ENCODE results near the gene CHD5. TPM values are rescaled to one million over a fixed set of nuclear protein-coding genes. Genes with fewer than 3 reads are reported as not detected.
A peak's percentile ranks its signal among the peaks of the same experiment; 100 is the strongest.

CHD5 gene
- polyA plus RNA-seq, 4 donors: 0.28 to 1.8 (median 0.67) TPM; not detected in 1

- peaks cover 0 to 3% (median 0%) of the 10 kb centered on the region in 3 donors for H3K4me1 ChIP-seq (ENCODE audit: control insufficient read depth in 3 of 3, insufficient read depth in 2 of 3, low read depth in 1 of 3, low read length in 2 of 3)
- no peaks in the 10 kb centered on the region for H3K36me3 ChIP-seq (ENCODE audit: control insufficient read depth in 3 of 3, insufficient read depth in 2 of 3, low read depth in 1 of 3, low read length in 3 of 3)
- no peak for FAIRE-seq
- H3K27ac ChIP-seq (ENCODE audit: low read depth in 1 of 3, low read length in 2 of 3): no peak overlapping the region
- H3K4me3 ChIP-seq (ENCODE audit: low read depth in 1 of 3, low read length in 3 of 3): no peak overlapping the region
- DNase-seq: no peak
- no peaks in the 10 kb centered on the region for H3K27me3 ChIP-seq (ENCODE audit: control insufficient read depth in 3 of 3, insufficient read depth in 3 of 3, low read length in 3 of 3)
- WGBS, 3 donors: 71 to 81% (median 72%) methylated on average over 7 of the region's 7 CpGs
- H3K9me3 ChIP-seq (ENCODE audit: control insufficient read depth in 2 of 2, insufficient read depth in 1 of 2, low read depth in 1 of 2, low read length in 1 of 2): no peaks in the 10 kb centered on the region
Observed at GRCh38 chr1:6130596-6130995, 49.5 kb downstream of the CHD5 start.

- H3K27me3 ChIP-seq (ENCODE audit: control insufficient read depth in 3 of 3, insufficient read depth in 3 of 3, low read length in 3 of 3): no peaks in the 10 kb centered on the region
- H3K36me3 ChIP-seq (ENCODE audit: control insufficient read depth in 3 of 3, insufficient read depth in 2 of 3, low read depth in 1 of 3, low read length in 3 of 3): no peaks in the 10 kb centered on the region
- FAIRE-seq (no peak), DNase-seq (no peak)
- WGBS, 3 donors: 81 to 87% (median 83%) methylated on average over 11 of the region's 11 CpGs
- H3K4me3 ChIP-seq (ENCODE audit: low read depth in 1 of 3, low read length in 3 of 3): no peak overlapping the region
- peaks cover 0 to 3% (median 0%) of the 10 kb centered on the region in 3 donors for H3K4me1 ChIP-seq (ENCODE audit: control insufficient read depth in 3 of 3, insufficient read depth in 2 of 3, low read depth in 1 of 3, low read length in 2 of 3)
- no peak overlapping the region for H3K27ac ChIP-seq (ENCODE audit: low read depth in 1 of 3, low read length in 2 of 3)
- no peaks in the 10 kb centered on the region for H3K9me3 ChIP-seq (ENCODE audit: control insufficient read depth in 2 of 2, insufficient read depth in 1 of 2, low read depth in 1 of 2, low read length in 1 of 2)
Observed at GRCh38 chr1:6130036-6130435, 50.1 kb downstream of the CHD5 start.

- no peaks in the 10 kb centered on the region for H3K36me3 ChIP-seq (ENCODE audit: control insufficient read depth in 3 of 3, insufficient read depth in 2 of 3, low read depth in 1 of 3, low read length in 3 of 3)
- no peaks in the 10 kb centered on the region for H3K27me3 ChIP-seq (ENCODE audit: control insufficient read depth in 3 of 3, insufficient read depth in 3 of 3, low read length in 3 of 3)
- peak in 1 of 2 donors; percentile 19 for DNase-seq
- FAIRE-seq: no peak
- H3K4me1 ChIP-seq (ENCODE audit: control insufficient read depth in 3 of 3, insufficient read depth in 2 of 3, low read depth in 1 of 3, low read length in 2 of 3): peaks cover 0 to 3% (median 0%) of the 10 kb centered on the region in 3 donors
- no peak overlapping the region for H3K27ac ChIP-seq (ENCODE audit: low read depth in 1 of 3, low read length in 2 of 3)
- no peak overlapping the region for H3K4me3 ChIP-seq (ENCODE audit: low read depth in 1 of 3, low read length in 3 of 3)
- WGBS, 3 donors: 53 to 78% (median 64%) methylated on average over 9 of the region's 9 CpGs
- H3K9me3 ChIP-seq (ENCODE audit: control insufficient read depth in 2 of 2, insufficient read depth in 1 of 2, low read depth in 1 of 2, low read length in 1 of 2): no peaks in the 10 kb centered on the region
Observed at GRCh38 chr1:6129313-6129712, 50.8 kb downstream of the CHD5 start.

GRCh38 chr1:6128276-6129081, 51.6 kb downstream of the CHD5 start:
- H3K36me3 ChIP-seq (ENCODE audit: control insufficient read depth in 3 of 3, insufficient read depth in 2 of 3, low read depth in 1 of 3, low read length in 3 of 3): no peaks in the 10 kb centered on the region
- DNase-seq (no peak), FAIRE-seq (no peak)
- WGBS, 3 donors: 90 to 96% (median 93%) methylated on average over 30 to 34 of the region's 34 CpGs
- no peak overlapping the region for H3K27ac ChIP-seq (ENCODE audit: low read depth in 1 of 3, low read length in 2 of 3)
- no peaks in the 10 kb centered on the region for H3K27me3 ChIP-seq (ENCODE audit: control insufficient read depth in 3 of 3, insufficient read depth in 3 of 3, low read length in 3 of 3)
- H3K9me3 ChIP-seq (ENCODE audit: control insufficient read depth in 2 of 2, insufficient read depth in 1 of 2, low read depth in 1 of 2, low read length in 1 of 2): no peaks in the 10 kb centered on the region
- H3K4me3 ChIP-seq (ENCODE audit: low read depth in 1 of 3, low read length in 3 of 3): no peak overlapping the region
- peaks cover 0 to 3% (median 0%) of the 10 kb centered on the region in 3 donors for H3K4me1 ChIP-seq (ENCODE audit: control insufficient read depth in 3 of 3, insufficient read depth in 2 of 3, low read depth in 1 of 3, low read length in 2 of 3)

GRCh38 chr1:6127587-6128163, 52.4 kb downstream of the CHD5 start:
- Histone ChIP-seq H3K4me3 (ENCODE audit: low read depth in 1 of 3, low read length in 3 of 3) (no peak overlapping the region), H3K4me1 (ENCODE audit: control insufficient read depth in 3 of 3, insufficient read depth in 2 of 3, low read depth in 1 of 3, low read length in 2 of 3) (peaks cover 0 to 3% (median 0%) of the 10 kb centered on the region in 3 donors), H3K36me3 (ENCODE audit: control insufficient read depth in 3 of 3, insufficient read depth in 2 of 3, low read depth in 1 of 3, low read length in 3 of 3) (no peaks in the 10 kb centered on the region), H3K27me3 (ENCODE audit: control insufficient read depth in 3 of 3, insufficient read depth in 3 of 3, low read length in 3 of 3) (no peaks in the 10 kb centered on the region), H3K27ac (ENCODE audit: low read depth in 1 of 3, low read length in 2 of 3) (no peak overlapping the region), H3K9me3 (ENCODE audit: control insufficient read depth in 2 of 2, insufficient read depth in 1 of 2, low read depth in 1 of 2, low read length in 1 of 2) (no peaks in the 10 kb centered on the region)
- DNase-seq: peak; percentile 80 to 89
- no peak for FAIRE-seq
- 10 to 21% (median 12%) methylated on average over 27 to 41 of the region's 41 CpGs for WGBS, 3 donors

GRCh38 chr1:6126521-6127067, 53.5 kb downstream of the CHD5 start:
- FAIRE-seq (no peak), DNase-seq (peak in 1 of 2 donors; percentile 19)
- whole genome bisulfite sequencing, 3 donors: 54 to 83% (median 65%) methylated on average over 16 of the region's 16 CpGs
- H3K27me3 ChIP-seq (ENCODE audit: control insufficient read depth in 3 of 3, insufficient read depth in 3 of 3, low read length in 3 of 3): no peaks in the 10 kb centered on the region
- no peaks in the 10 kb centered on the region for H3K9me3 ChIP-seq (ENCODE audit: control insufficient read depth in 2 of 2, insufficient read depth in 1 of 2, low read depth in 1 of 2, low read length in 1 of 2)
- H3K36me3 ChIP-seq (ENCODE audit: control insufficient read depth in 3 of 3, insufficient read depth in 2 of 3, low read depth in 1 of 3, low read length in 3 of 3): no peaks in the 10 kb centered on the region
- peaks cover 0 to 3% (median 0%) of the 10 kb centered on the region in 3 donors for H3K4me1 ChIP-seq (ENCODE audit: control insufficient read depth in 3 of 3, insufficient read depth in 2 of 3, low read depth in 1 of 3, low read length in 2 of 3)
- no peak overlapping the region for H3K4me3 ChIP-seq (ENCODE audit: low read depth in 1 of 3, low read length in 3 of 3)
- H3K27ac ChIP-seq (ENCODE audit: low read depth in 1 of 3, low read length in 2 of 3): no peak overlapping the region

- DNase-seq: no peak
- no peaks in the 10 kb centered on the region for H3K9me3 ChIP-seq (ENCODE audit: control insufficient read depth in 2 of 2, insufficient read depth in 1 of 2, low read depth in 1 of 2, low read length in 1 of 2)
- no peaks in the 10 kb centered on the region for H3K36me3 ChIP-seq (ENCODE audit: control insufficient read depth in 3 of 3, insufficient read depth in 2 of 3, low read depth in 1 of 3, low read length in 3 of 3)
- no peak for FAIRE-seq
- H3K4me1 ChIP-seq (ENCODE audit: control insufficient read depth in 3 of 3, insufficient read depth in 2 of 3, low read depth in 1 of 3, low read length in 2 of 3): peaks cover 0 to 3% (median 0%) of the 10 kb centered on the region in 3 donors
- no peak overlapping the region for H3K4me3 ChIP-seq (ENCODE audit: low read depth in 1 of 3, low read length in 3 of 3)
- no peak overlapping the region for H3K27ac ChIP-seq (ENCODE audit: low read depth in 1 of 3, low read length in 2 of 3)
- WGBS, 3 donors: 52 to 80% (median 54%) methylated on average over 10 to 13 of the region's 13 CpGs
- H3K27me3 ChIP-seq (ENCODE audit: control insufficient read depth in 3 of 3, insufficient read depth in 3 of 3, low read length in 3 of 3): no peaks in the 10 kb centered on the region
Observed at GRCh38 chr1:6126028-6126427, 54.1 kb downstream of the CHD5 start.

GRCh38 chr1:6125366-6125765, 54.8 kb downstream of the CHD5 start:
- 76 to 84% (median 77%) methylated on average over 15 of the region's 15 CpGs for WGBS, 3 donors
- H3K27ac ChIP-seq (ENCODE audit: low read depth in 1 of 3, low read length in 2 of 3): no peak overlapping the region
- DNase-seq (no peak), FAIRE-seq (no peak)
- H3K4me3 ChIP-seq (ENCODE audit: low read depth in 1 of 3, low read length in 3 of 3): no peak overlapping the region
- no peaks in the 10 kb centered on the region for H3K36me3 ChIP-seq (ENCODE audit: control insufficient read depth in 3 of 3, insufficient read depth in 2 of 3, low read depth in 1 of 3, low read length in 3 of 3)
- H3K4me1 ChIP-seq (ENCODE audit: control insufficient read depth in 3 of 3, insufficient read depth in 2 of 3, low read depth in 1 of 3, low read length in 2 of 3): peaks cover 0 to 3% (median 0%) of the 10 kb centered on the region in 3 donors
- H3K27me3 ChIP-seq (ENCODE audit: control insufficient read depth in 3 of 3, insufficient read depth in 3 of 3, low read length in 3 of 3): no peaks in the 10 kb centered on the region
- H3K9me3 ChIP-seq (ENCODE audit: control insufficient read depth in 2 of 2, insufficient read depth in 1 of 2, low read depth in 1 of 2, low read length in 1 of 2): no peaks in the 10 kb centered on the region
